Colon (tissue), 2 donors: Measurements from ENCODE around the gene FBXW5.

Experiments used
- FAIRE-seq: peaks from 2 replicates; lab custom pipeline; 2012; peaks lifted over from hg19 to GRCh38; lab: Jason Lieb, UNC
- donor health status: control.
- donor health status: control.

Gene FBXW5

DNA sequence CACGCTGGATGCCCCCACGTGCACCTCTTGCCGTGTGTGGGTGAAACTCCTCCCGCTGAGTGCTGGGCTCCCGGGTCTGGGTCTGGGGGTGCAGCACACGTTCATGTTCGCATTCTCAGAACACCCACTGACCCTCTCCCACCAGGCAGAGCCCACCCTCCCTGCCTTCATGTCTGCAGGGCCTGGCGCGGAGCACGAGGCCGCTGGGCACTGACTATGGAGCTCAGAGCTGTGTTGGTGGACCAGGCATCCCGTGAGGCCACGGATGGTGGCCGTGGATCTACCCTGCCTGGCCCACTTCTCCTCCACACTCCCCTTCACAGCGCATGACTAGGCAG lies 16.4 kb upstream of the FBXW5 start:
- no peak for FAIRE-seq

DNA sequence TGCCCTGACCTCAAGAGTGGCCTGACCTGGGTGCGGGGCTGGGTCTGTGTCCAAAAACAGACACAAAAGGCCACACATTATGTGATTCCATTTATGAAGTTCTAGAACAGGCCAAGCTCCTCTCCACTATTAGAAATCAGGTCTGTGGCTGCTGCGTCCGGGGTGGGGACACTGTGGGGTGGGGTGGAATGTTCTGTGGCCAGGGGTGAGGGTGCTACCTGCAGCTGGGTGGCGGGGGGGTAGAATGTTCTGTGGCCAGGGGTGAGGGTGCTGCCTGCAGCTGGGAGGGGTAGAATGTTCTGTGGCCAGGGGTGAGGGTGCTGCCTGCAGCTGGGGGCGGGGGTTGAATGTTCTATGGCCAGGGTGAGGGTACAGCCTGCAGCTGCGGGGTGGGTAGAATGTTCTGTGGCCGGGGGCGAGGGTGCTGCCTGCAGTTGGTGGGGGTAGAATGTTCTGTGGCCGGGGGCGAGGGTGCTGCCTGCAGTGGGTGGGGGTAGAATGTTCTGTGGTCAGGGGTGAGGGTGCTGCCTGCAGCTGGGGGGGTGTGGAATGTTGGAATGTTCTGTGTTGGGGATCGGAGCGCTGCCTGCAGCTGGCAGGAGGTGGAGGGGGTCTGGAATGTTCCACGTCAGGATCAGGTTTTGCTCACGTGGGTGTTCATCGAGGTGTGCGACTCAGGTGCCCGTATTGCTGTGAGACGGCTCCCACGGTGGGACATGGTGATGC lies 15.8 kb upstream of the FBXW5 start:
- FAIRE-seq: no peak

DNA sequence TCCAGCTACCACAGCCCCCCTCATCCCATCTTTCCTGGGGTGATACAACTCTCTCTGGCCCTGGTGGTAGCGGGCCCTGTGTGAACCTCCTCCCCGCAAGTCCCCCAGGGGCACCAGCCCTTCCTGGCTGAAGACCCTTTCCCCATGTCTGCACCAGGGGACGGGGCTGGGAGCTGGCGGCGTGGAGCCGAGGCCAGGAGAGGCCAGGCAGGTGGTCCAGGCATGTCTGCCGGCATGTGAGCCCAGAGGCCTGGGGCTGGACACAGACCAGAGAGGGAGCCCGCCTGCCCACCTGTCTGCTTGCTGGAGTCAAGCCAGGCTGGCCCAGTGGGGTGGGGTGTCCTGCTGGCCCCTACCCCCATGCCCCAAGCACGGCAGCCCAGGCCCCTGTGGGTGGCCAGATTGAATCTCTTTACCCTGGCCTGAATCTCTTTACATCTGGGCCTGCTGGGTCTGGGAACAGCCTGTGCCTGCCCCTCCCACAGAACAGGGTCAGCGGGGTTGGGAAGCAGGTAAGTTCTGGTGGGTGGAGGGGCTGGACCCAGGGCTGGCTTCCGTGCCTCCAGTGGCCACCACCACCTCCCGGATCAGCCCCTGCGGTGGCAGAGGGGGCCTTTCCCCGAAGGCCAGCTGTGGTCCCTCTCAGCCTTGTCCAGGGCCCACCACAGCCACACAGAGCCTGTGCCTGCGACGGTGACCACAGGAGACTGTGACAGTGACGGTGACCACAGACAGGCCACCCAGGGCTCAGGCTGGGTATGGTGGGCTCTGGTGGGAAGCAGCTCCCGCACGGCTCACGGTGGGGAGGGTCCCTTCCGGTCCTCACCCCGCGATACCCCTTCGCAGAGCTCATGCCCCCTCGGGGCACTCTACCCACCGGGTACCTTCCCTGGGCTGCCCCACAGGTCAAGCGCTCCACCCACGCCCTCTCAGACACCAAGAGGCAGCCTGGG lies 14.6 kb upstream of the FBXW5 start:
- no peak for FAIRE-seq

DNA sequence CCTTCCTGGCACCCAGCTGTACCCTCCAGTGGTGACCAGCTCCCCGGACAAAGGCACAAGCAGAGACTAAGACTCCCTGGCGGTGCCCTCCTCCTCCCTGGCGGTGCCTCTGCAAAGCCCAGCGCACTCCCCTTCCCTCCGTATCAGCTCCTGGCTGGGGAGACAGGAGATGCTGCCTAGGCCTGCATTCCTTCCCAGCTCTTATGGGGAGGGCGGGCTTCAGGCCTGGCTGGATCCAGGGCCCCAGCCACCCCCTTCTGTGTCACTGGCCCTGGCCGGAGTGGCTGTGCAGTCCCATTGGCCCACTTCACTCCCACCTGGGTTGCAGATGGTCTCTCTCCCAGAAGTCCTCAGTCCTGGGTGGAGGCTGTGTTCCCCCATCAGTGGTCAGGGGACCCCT lies 13.9 kb upstream of the FBXW5 start:
- no peak for FAIRE-seq

DNA sequence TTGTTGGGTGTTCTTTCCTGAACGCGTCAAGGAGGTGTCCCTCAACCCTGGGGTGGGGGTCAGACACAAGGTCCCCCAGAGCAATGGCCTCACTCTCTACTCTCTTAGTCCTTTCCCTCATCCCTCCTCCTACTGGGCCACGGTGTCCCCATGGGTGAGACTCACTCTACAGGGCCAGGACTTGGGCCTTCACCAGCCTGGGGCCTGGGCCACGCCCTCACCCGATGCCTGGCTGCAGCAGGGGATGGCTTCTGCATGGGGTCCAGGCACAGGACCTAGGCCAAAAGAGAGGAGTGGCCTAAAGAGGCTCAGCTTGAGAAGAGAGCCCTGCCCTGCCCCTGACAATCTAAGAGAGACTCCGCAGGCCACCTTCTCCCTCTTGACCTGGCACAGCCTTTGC lies 13.4 kb upstream of the FBXW5 start:
- no peak for FAIRE-seq

DNA sequence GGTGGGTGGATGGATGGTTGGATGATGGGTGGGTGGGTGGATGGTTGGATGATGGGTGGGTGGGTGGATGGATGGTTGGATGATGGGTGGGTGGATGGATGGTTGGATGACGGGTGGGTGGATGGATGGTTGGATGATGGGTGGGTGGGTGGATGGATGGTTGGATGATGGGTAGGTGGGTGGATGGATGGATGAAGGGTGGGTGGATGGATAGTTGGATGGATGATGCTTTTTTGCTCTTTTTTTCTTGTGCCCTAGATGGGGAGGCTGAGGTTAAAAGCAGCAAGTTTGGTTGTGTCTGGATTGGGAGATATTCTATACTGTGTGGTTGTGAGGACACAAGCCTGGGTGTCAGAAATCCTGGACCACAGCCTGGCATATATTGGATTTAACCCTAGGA lies 12.9 kb upstream of the FBXW5 start:
- no peak for FAIRE-seq

DNA sequence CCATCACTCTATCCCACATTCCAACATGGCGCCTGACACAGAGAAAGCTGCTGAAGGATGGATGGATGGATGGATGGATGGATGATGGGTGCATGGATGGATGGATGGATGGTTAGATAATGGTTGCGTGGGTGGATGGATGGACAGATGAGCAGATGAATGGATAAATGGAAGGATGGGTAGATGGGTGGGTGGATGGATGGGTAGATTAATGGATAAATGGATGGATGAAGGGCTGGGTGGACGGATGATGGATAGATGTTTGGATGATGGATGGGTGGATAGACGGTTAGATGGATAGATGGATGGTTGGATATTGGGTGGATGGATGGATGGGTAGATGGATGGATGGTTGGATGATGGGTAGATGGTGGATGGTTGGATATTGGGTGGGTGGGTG lies 12.1 kb upstream of the FBXW5 start:
- no peak for FAIRE-seq

DNA sequence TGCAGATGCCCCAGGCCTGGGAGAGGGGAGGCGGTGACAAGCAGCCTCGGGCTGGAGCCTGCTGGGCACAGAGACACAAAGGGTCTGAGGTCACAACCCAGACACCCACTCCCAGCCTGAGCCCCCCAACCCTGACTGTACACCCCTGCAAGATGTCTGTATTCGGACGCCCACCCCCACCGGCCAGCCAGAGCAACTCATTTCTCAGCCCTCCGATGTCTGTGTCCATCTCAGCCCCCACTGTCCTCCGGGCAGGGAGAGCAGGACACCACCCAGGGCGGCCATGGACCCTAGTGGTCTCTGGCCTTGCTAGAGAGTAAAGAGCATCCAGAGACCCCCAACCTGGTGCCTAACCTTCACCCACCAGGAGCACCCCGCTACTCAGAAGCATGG lies 11.4 kb upstream of the FBXW5 start:
- no peak for FAIRE-seq

DNA sequence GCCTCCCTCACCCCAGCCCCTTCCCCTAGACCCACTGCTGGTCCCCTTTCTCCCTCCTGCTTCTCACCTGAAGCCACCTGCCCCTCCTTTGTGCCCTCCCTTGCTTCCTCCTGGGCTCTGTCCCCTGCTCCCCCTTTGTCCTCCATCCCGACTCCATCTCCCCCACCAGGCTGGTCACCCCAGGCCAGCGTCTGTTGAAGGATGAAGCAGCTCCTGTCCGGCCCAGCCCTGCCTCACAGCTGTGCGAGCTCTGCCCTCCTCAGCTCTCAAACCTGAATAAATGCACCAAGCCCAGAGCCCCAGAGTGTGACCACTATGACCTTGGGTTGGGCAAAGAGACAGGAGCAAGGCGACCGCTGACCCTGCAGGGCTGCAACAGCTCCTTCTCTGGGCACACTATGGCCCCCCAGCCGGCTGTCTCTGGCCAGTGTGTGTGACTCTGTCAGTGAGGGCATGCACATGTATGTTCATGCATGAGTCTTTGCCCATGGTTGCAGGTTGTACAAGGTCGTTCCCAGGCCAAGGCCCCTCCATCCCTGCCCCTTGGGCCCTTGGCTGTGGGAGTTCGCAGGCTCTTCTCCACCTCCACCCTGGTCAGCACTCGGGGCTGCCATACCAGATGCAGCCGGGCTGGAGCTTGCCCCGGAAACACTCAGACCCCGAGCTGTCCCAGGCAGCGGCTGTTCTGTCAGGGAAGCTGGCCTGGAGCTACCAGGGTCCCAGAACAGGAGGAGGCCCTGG lies 10.8 kb upstream of the FBXW5 start:
- FAIRE-seq: no peak

DNA sequence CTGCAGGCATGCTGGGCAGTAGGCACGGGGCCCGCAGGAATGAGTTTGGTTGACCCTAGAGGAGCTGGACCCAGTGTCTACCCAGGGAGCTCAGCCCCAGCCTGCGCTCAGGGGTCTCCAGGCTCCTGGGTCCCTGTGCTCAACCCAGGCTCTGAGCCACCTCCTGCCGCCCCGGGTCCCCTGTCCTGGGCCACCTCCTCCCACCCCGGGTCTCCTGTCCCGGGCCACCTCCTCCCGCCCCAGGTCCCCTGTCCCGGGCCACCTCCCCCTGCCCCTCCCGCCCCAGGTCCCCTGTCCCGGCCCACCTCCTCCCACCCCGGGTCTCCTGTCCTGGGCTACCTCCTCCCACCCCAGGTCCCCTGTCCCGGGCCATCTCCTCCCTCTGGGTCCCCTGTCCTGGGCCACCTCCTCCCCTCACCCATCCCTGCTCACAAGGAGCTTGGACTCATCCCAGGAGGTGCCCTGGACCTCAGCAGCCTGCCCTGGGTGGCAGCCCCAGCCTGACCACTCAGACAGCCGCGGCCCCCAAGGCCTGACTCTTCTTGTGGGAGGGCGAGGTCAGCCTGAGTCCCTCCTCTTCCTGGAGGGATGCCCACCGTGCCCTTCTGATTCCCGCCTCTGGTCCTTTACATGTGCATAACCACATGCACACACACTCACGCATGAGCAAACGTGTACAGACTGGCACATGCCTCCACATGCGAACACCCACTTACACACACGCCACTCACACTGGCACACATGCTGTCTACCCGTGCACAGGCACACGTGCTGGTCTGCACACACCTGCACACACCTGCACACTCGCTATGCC lies 9.9 kb upstream of the FBXW5 start:
- no peak for FAIRE-seq

DNA sequence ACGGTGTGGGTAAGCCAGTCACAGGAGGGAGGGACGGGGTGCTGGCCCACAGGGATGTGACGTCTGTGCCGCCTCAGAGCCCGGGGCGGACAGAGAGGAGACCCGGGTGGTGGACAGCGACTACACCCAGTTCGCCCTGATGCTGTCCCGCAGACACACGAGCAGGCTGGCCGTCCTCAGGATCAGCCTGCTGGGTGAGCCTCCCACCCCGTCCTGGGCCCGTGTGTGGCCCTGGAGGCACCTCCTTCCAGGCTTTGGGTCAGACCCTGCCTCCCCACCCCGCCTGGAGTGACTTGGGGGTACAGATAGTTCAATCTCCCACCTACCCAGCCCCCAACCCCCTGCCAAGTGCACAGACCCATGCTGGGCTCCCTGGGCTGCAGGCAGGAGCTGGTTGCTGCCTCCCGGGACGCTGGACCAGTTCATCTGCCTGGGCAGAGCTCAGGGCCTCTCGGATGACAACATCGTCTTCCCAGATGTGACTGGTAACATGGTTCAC lies 9.3 kb upstream of the FBXW5 start:
- FAIRE-seq: no peak

DNA sequence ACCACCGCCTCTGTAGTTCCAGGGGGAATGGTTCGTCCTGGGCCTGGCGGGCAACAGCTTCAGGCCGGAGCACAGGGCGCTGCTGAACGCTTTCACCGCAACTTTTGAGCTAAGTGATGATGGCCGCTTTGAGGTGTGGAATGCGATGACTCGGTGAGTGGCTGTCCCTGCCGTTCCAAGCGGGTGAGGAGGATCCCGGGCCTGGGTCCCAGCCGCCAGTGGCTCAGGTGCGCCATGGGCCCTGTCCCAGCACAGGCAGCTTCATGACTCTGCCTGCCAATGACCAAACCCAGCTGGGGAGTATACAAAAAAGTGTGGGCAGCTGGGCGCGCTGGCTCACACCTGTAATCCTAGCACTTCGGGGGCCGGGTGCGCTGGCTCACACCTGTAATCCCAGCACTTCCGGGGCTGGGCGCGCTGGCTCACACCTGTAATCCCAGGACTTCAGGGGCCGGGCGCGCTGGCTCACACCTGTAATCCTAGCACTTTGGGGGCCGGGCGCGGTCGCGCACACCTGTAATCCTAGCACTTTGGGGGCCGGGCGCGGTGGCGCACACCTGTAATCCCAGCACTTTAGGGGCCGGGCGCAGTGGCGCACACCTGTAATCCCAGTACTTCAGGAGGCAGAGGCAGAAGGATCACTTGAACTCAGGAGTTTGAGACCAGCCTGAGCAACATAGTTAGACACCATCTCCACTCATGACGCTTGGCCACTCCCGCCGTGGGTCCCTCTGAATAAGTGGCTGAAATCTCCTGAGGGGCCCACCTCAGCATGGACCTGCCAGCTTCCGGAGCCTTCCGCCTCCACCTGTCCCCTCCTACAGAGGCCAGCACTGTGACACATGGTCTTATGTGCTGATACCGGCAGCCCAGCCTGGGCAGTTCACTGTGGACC lies 8.6 kb upstream of the FBXW5 start:
- FAIRE-seq: no peak

DNA sequence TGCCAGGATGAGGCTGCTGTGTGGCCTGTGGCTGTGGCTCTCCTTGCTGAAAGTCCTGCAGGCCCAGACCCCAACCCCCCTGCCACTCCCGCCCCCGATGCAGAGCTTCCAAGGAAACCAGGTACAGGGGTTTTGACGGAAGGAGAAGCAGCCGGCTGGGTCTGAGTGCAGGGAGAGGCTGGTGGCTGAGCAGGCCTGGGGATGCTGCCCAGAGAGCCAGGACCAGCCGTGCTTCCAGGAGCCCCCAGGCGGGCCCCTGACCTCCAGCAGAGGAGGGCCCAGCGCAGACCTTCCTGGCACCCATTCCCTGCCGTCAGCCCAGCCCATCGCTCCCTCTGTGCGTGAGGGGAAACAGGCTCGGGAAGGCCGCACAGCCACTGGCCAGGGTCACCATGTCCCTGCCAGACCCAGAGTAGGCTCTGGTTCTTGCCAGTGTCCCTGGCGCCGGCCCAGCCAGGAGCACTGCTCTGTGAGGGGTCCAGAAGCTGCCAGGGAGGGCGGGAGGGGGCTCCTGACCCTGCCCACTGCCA lies 7.8 kb upstream of the FBXW5 start:
- no peak for FAIRE-seq

DNA sequence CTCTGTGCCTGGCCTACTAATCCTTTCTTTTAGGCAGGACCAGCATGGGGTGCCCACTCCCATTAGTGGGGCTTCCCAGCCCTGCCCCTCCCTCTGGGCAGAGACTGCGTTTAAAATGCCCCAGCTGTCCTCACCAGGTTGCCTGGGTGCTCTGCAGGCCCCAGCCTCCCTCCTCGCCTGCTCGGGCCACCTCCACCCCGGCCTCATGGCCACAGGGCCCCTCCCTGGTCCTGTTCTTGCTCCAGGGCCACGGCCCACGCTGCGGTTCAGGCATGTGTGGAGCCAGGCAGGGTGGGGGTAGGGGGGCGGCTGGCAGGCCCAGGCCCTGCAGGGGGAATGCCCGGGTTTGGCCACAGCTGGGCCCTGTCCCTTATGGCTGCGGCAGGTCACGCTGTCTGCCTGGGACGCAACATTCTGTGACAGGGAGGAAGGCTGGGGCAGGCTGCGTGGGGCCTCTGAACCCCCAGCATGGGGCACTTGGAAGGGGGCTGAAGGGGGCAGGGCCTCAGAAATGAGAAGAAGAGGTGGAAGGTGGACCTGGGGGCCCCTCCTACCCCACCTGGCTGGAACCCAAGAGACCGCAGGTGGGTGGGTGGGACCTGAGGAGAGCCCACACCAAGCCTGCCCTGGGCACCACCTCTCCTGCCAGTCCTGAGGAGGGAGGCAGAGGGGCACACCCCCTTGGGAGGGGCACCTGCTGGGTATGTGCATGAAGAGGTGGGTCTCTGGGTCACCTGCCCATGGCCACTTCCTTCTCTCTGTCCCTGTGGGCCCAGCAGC lies 7.2 kb upstream of the FBXW5 start, which contains the start of gene LCN12:
Gene LCN12, plus strand, starts transcription at position 733 of the 780 bp plus-strand sequence. CDS start 55 bp downstream, outside the sequence.
- no peak for FAIRE-seq

DNA sequence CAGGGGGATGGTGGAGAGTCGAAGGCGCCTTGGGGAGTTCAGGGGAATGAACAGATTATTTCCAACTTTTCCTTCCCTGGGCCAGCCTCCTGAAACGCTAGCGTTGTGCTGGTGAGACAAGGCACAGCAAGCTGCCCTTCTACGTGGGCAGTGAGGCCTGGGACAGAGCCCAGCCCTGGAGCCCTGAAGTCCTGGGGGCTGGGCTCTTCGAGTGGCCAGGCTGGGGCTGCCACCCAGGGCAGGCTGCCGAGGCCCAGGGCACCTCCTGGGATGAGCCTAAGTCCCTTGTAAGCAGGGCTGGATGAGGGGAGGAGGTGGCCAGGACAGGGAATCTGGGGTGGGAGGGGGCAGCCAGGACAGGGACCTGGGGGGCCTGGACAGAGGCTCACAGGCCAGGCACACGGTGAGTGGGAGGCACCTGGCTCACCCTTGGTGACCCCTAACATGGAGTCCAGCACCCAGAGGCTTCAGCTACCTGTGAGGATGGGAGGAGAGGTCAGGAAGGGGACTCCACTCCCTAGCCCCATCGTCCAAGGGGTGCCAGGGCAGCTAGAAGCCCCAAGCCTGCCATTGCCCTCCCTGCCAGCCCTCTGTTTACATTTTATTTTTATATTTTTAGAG lies 6.2 kb upstream of the FBXW5 start:
- no peak for FAIRE-seq

DNA sequence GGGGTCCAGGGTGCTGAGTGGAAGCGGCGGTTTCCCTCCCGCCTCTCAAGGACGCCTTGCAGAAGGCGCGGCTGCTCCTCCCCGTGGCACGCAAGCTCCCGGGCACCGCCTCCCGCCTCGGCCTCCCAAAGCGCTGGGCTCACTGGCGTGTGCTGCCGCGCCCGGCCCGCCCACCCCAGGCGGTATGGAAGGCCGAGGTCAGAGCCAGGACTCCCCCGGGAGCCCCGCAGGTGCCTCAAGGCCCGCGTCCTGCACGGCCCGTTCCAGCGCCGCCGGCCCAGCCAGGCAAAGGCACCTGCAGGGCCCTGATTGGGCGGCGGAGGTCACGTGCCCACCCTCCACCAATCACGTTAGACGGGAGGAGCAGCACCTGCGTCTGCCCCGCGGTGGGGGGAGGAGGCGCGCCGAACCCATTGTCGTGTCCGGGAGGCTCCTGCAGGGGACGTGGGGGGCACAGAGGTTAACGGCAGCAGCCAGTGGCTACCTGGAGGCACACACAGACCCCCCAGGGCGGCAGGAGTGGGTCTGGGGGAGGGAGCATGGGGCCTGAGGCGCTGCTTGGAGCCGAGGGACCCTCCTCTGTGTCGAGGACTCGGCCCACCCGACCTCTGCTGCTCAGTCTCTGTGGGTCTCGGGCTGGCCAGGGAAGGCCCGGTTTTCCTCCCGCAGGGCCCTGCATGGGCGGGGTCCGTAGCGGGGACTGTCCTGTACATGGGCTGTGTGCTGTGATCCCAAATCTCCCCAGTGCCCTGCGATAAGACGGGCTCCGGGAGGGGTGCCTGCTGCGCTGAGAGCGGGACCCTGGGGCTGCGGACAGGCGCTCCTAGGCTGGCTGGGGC lies 5.5 kb upstream of the FBXW5 start:
- no peak for FAIRE-seq

DNA sequence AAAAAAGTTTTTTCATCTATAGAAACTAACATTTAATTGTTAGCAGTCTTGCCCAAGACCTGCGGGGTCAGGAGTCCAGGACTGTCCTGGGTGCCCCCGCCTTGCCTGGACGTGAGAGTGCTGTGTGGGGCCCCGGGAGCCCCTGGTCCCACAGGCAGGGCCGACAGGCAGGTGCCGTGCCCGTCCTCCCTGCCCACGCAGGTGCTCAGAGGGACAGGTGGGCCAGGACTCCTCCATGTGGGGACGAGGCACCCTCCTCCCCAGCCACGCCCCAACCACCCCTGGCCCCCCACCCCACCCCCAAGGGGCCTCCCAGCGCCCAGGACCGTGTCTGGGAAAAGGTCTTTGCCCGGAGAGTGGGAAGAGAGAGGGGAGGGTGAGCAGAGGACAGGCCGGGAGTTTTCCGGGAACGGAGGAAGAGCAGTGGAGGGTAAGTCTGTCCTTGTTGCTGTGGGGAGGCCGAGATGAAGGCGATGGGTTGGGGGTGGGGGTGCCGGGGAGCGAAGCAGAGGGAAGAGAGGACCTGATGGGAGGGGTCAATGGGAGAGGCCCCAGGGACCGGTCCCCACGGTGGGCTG lies 4.8 kb upstream of the FBXW5 start:
- no peak for FAIRE-seq
